HepG2 (cell line): ENCODE data around the gene CCDC57. TPM values are rescaled to one million over a fixed set of nuclear protein-coding genes. Genes with fewer than 3 reads are reported as not detected.

ENCODE experiments used
- FOXK1 ChIP-seq: sonication (generic); formaldehyde crosslinking; IDR thresholded peaks from 2 replicates; pipeline ENCODE4 v1.4.0; 2020; ENCODE audit warnings: low read depth, missing genetic modification reagents, borderline replicate concordance
- RARA ChIP-seq: IDR thresholded peaks from 2 replicates; pipeline ENCODE4 v1.6.1; 2016; ENCODE audit warnings: missing genetic modification reagents, missing compliant biosample characterization
- SPEN ChIP-seq: sonication (generic); formaldehyde crosslinking; IDR thresholded peaks from 2 replicates; pipeline ENCODE4 v1.5.1; 2020; ENCODE audit warnings: low read depth, mild to moderate bottlenecking, missing genetic modification reagents
- polyA plus RNA-seq, 8 experiments: library from polyadenylated mRNA; depleted of rRNA in 3 of 8; stranded (reverse) in 7 of 8; unstranded in 1 of 8; fragments of >200 nt; fragmentation: Illumina TruSeq in 4 of 8; extraction: Trizol in 4 of 8; gene quantifications; 2 replicates each; pipeline versions ENCODE4 v1.2.1 to v1.2.3, GENCODE V29; 2011 to 2016; ENCODE audit warnings: low read depth in 4 of 8, missing spikeins in 1 of 8, mixed read lengths in 1 of 8; ENCODE audit not compliant: insufficient read depth in 1 of 8
- total RNA-seq, 5 experiments: library from RNA; depleted of rRNA; stranded (reverse); fragments of >200 nt; fragmentation: Illumina TruSeq; extraction: Trizol; gene quantifications; 2 replicates each; pipeline ENCODE4 v1.2.3, GENCODE V29; 2016; ENCODE audit warnings: low read depth in 1 of 5
- TF ChIP-seq, protein P1 (sequence below): sonication (generic); formaldehyde crosslinking; IDR thresholded peaks from 2 replicates; pipeline ENCODE4 v1.4.0; 2020; ENCODE audit warnings: missing genetic modification reagents, borderline replicate concordance
- TF ChIP-seq, protein P2 (sequence below): sonication (generic); formaldehyde crosslinking; IDR thresholded peaks from one replicate; pipeline ENCODE4 v1.5.1; 2020; ENCODE audit warnings: mild to moderate bottlenecking, missing genetic modification reagents; ENCODE audit errors: not compliant biosample characterization
- TF ChIP-seq, protein P3 (sequence below): sonication (generic); formaldehyde crosslinking; IDR thresholded peaks from 2 replicates; pipeline ENCODE4 v1.5.0; 2020; ENCODE audit warnings: mild to moderate bottlenecking, missing genetic modification reagents, borderline replicate concordance
- TF ChIP-seq, protein P4 (sequence below): sonication (generic); formaldehyde crosslinking; IDR thresholded peaks from 2 replicates; pipeline ENCODE4 v1.4.0; 2020; ENCODE audit warnings: low read depth, mild to moderate bottlenecking, missing genetic modification reagents

CCDC57 gene
- total and polyA plus RNA-seq, 2 of the 13 experiments (the other 11 are each of a cell fraction or from before 2014, with no cell fraction given), result 59.3 to 59.9 TPM

DNA sequence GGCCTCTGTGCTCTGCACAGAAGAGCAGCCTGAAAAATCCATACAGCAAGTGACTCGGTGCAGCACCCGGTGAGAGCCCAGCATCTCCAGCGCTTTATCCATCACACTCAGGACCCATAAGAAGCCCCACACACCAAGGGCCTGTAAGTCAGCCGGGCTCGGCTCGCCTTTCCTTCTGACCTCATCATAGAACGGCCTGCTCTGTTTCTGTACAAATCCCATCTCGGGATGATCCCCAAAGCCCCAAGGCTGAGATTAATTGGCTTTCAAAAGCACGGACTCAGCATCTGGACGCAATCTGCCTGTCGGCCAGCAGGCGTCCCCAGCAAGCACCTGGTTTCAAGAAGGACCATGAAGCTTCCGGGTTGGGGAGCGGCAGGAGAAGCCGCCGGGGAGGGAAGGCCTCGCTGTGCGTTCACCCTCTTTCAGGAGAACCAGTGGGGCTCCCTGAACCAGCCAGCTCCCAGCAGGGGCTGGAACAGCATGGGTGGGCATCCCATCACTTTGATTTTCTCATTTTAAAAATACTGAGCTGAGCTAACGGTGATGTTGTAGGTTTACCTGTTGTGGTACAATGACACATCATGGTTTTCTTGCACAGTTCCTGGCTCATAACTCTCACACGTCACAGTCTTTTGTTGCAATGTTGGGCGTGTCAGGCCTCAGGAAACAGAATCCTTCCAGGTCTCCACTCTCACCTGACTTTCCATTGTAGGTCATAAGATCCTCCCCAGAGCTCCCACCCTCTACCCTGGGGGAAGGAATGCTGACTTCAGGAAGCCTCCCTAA is 6.7 kb downstream of the CCDC57 start (continued):
- TF ChIP-seq, protein P1, sequence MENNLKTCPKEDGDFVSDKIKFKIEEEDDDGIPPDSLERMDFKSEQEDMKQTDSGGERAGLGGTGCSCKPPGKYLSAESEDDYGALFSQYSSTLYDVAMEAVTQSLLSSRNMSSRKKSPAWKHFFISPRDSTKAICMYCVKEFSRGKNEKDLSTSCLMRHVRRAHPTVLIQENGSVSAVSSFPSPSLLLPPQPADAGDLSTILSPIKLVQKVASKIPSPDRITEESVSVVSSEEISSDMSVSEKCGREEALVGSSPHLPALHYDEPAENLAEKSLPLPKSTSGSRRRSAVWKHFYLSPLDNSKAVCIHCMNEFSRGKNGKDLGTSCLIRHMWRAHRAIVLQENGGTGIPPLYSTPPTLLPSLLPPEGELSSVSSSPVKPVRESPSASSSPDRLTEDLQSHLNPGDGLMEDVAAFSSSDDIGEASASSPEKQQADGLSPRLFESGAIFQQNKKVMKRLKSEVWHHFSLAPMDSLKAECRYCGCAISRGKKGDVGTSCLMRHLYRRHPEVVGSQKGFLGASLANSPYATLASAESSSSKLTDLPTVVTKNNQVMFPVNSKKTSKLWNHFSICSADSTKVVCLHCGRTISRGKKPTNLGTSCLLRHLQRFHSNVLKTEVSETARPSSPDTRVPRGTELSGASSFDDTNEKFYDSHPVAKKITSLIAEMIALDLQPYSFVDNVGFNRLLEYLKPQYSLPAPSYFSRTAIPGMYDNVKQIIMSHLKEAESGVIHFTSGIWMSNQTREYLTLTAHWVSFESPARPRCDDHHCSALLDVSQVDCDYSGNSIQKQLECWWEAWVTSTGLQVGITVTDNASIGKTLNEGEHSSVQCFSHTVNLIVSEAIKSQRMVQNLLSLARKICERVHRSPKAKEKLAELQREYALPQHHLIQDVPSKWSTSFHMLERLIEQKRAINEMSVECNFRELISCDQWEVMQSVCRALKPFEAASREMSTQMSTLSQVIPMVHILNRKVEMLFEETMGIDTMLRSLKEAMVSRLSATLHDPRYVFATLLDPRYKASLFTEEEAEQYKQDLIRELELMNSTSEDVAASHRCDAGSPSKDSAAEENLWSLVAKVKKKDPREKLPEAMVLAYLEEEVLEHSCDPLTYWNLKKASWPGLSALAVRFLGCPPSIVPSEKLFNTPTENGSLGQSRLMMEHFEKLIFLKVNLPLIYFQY (CRISPR knock-in tag), result peak; percentile 89
- TF ChIP-seq RARA (0 out of 2 replicates have a peak, but pooled peaks have one; percentile 19), SPEN (CRISPR knock-in tag) (peak; percentile 72), FOXK1 (peak; percentile 69)
- TF ChIP-seq, protein P2, sequence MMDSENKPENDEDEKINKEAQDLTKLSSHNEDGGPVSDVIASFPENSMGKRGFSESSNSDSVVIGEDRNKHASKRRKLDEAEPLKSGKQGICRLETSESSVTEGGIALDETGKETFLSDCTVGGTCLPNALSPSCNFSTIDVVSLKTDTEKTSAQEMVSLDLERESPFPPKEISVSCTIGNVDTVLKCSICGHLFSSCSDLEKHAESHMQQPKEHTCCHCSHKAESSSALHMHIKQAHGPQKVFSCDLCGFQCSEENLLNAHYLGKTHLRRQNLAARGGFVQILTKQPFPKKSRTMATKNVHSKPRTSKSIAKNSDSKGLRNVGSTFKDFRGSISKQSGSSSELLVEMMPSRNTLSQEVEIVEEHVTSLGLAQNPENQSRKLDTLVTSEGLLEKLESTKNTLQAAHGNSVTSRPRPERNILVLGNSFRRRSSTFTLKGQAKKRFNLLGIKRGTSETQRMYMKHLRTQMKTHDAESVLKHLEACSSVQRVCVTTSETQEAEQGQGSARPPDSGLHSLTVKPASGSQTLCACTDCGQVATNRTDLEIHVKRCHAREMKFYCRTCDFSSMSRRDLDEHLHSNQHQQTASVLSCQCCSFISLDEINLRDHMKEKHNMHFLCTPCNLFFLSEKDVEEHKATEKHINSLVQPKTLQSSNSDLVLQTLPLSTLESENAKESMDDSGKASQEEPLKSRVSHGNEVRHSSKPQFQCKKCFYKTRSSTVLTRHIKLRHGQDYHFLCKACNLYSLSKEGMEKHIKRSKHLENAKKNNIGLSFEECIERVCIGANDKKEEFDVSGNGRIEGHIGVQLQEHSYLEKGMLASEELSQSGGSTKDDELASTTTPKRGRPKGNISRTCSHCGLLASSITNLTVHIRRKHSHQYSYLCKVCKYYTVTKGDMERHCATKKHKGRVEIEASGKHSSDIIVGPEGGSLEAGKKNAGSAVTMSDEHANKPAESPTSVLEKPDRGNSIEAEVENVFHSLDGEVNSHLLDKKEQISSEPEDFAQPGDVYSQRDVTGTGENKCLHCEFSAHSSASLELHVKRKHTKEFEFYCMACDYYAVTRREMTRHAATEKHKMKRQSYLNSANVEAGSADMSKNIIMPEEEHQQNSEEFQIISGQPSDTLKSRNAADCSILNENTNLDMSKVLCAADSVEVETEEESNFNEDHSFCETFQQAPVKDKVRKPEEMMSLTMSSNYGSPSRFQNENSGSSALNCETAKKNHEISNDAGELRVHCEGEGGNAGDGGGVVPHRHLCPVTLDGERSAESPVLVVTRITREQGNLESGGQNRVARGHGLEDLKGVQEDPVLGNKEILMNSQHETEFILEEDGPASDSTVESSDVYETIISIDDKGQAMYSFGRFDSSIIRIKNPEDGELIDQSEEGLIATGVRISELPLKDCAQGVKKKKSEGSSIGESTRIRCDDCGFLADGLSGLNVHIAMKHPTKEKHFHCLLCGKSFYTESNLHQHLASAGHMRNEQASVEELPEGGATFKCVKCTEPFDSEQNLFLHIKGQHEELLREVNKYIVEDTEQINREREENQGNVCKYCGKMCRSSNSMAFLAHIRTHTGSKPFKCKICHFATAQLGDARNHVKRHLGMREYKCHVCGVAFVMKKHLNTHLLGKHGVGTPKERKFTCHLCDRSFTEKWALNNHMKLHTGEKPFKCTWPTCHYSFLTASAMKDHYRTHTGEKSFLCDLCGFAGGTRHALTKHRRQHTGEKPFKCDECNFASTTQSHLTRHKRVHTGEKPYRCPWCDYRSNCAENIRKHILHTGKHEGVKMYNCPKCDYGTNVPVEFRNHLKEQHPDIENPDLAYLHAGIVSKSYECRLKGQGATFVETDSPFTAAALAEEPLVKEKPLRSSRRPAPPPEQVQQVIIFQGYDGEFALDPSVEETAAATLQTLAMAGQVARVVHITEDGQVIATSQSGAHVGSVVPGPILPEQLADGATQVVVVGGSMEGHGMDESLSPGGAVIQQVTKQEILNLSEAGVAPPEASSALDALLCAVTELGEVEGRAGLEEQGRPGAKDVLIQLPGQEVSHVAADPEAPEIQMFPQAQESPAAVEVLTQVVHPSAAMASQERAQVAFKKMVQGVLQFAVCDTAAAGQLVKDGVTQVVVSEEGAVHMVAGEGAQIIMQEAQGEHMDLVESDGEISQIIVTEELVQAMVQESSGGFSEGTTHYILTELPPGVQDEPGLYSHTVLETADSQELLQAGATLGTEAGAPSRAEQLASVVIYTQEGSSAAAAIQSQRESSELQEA (CRISPR knock-in tag), result peak; percentile 41
- TF ChIP-seq, protein P3, sequence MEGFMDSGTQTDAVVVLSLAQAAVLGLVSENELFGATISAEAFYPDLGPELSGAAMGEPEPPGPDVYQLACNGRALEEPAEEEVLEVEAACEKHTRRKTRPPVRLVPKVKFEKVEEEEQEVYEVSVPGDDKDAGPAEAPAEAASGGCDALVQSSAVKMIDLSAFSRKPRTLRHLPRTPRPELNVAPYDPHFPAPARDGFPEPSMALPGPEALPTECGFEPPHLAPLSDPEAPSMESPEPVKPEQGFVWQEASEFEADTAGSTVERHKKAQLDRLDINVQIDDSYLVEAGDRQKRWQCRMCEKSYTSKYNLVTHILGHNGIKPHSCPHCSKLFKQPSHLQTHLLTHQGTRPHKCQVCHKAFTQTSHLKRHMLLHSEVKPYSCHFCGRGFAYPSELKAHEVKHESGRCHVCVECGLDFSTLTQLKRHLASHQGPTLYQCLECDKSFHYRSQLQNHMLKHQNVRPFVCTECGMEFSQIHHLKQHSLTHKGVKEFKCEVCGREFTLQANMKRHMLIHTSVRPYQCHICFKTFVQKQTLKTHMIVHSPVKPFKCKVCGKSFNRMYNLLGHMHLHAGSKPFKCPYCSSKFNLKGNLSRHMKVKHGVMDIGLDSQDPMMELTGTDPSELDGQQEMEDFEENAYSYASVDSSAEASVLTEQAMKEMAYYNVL, result no peak
- TF ChIP-seq, protein P4, sequence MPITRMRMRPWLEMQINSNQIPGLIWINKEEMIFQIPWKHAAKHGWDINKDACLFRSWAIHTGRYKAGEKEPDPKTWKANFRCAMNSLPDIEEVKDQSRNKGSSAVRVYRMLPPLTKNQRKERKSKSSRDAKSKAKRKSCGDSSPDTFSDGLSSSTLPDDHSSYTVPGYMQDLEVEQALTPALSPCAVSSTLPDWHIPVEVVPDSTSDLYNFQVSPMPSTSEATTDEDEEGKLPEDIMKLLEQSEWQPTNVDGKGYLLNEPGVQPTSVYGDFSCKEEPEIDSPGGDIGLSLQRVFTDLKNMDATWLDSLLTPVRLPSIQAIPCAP, result no peak
